ENCODE data around the gene PHKA1.

The PHKA1 gene

DNA sequence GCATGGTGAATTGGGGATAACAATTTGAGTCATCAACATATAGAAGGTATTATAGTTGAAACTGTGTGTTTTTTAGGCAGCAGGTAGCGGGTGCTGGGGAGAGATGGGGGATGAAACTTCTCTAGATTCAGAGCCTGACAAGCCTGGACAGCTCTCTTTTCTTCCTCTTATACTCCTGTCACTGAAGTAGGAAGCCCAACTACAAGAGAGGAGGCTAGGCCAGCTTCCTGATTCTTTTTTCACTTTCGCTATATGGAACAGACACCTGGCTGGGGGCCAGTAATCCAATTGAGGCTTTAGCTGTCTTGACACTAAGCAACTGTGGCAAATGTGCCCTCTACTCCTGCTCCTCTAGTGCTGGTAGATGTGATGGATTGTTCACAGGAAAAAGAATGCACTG is 69.2 kb downstream of the PHKA1 start:
- no peak for TF ChIP-seq CTCF (IDR thresholded peaks at IDR 0.05)
- no peaks in the 10 kb centered on the region for H3K9me3 ChIP-seq (ENCODE audit: control insufficient read depth, low read length)
- H3K4me2 ChIP-seq (ENCODE audit: low read length) = no peak overlapping the region
- H3K36me3 ChIP-seq (ENCODE audit: control insufficient read depth, insufficient read depth, low read length) = no peaks in the 10 kb centered on the region
- H3K79me2 ChIP-seq = no peaks in the 10 kb centered on the region
- H3K9ac ChIP-seq = no peak overlapping the region
- no peak overlapping the region for H3K27ac ChIP-seq
- H3K4me1 ChIP-seq = no peaks in the 10 kb centered on the region
- H3K4me3 ChIP-seq (ENCODE audit: low read depth, low read length) = no peak overlapping the region
- no peaks in the 10 kb centered on the region for H3K27me3 ChIP-seq (ENCODE audit: control insufficient read depth, insufficient read depth, low read length)
- no peak overlapping the region for H2AFZ ChIP-seq

GRCh38 chrX:72641611-72642010 is 72.5 kb downstream of the PHKA1 start:
- Histone ChIP-seq H3K4me1 (no peaks in the 10 kb centered on the region), H3K4me3 (ENCODE audit: low read depth, low read length) (no peak overlapping the region), H3K36me3 (ENCODE audit: control insufficient read depth, insufficient read depth, low read length) (no peaks in the 10 kb centered on the region), H3K27me3 (ENCODE audit: control insufficient read depth, insufficient read depth, low read length) (no peaks in the 10 kb centered on the region), H3K4me2 (ENCODE audit: low read length) (no peak overlapping the region), H3K27ac (no peak overlapping the region), H3K9me3 (ENCODE audit: control insufficient read depth, low read length) (no peaks in the 10 kb centered on the region), H2AFZ (no peak overlapping the region), H3K9ac (no peak overlapping the region), H3K79me2 (no peaks in the 10 kb centered on the region)
- TF ChIP-seq CTCF (IDR thresholded peaks at IDR 0.05) = no peak

DNA sequence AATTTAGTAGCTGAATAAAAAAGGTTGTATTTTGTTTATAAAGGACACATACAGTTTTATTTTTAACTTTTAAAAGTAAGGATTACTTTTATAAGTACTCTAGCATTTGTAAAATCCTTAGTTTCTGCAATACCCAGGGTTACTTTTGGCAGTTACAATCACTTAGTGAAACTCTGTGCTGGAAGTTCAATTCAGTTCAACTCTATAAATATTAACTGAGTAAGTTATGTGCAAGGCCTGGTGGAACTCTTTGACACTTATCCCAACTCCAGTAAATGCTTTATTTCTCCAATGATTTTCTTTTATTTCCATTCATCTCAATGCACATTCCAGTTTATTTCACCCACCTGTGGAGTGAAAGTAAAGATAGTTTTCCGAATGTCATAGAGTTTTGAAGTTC is 78.2 kb downstream of the PHKA1 start:
- no peaks in the 10 kb centered on the region for H3K4me1 ChIP-seq
- no peaks in the 10 kb centered on the region for H3K27me3 ChIP-seq (ENCODE audit: control insufficient read depth, insufficient read depth, low read length)
- H3K27ac ChIP-seq = no peak overlapping the region

DNA sequence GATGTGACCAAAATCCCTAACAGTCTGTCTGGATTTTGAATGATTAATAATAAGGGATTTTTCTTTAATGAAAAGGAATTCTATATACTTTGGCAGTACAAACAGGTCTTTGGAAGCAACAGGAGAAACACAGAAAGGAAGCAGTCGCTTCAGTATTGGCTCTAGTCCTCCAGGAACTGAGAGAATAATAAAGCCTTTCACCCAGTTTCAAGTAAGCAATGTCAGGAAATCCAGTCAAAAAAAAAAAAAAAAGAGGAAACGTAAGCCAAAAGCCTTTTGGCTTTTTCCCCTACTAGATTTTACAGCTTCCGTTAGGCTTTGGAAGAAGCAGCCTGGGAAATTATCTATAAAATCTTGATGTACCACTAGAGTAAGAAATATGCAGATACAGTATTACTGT is 79.8 kb downstream of the PHKA1 start:
- H3K27me3 ChIP-seq (ENCODE audit: control insufficient read depth, insufficient read depth, low read length) = no peaks in the 10 kb centered on the region
- H3K36me3 ChIP-seq (ENCODE audit: control insufficient read depth, insufficient read depth, low read length) = no peaks in the 10 kb centered on the region
- H3K9me3 ChIP-seq (ENCODE audit: control insufficient read depth, low read length) = no peaks in the 10 kb centered on the region
- H3K27ac ChIP-seq = peak overlapping the region; percentile 44
- H3K9ac ChIP-seq = no peak overlapping the region
- TF ChIP-seq CTCF (IDR thresholded peaks at IDR 0.05) = no peak
- H2AFZ ChIP-seq = no peak overlapping the region
- no peaks in the 10 kb centered on the region for H3K79me2 ChIP-seq
- H3K4me2 ChIP-seq (ENCODE audit: low read length) = no peak overlapping the region
- no peak overlapping the region for H3K4me3 ChIP-seq (ENCODE audit: low read depth, low read length)
- H3K4me1 ChIP-seq = no peaks in the 10 kb centered on the region

More for the DNA sequence above, 78.2 kb downstream of the PHKA1 start:
- no peak for TF ChIP-seq CTCF (IDR thresholded peaks at IDR 0.05)
- Histone ChIP-seq H3K4me3 (ENCODE audit: low read depth, low read length) (no peak overlapping the region), H3K9me3 (ENCODE audit: control insufficient read depth, low read length) (no peaks in the 10 kb centered on the region), H3K9ac (no peak overlapping the region), H2AFZ (no peak overlapping the region), H3K36me3 (ENCODE audit: control insufficient read depth, insufficient read depth, low read length) (no peaks in the 10 kb centered on the region), H3K4me2 (ENCODE audit: low read length) (no peak overlapping the region), H3K79me2 (no peaks in the 10 kb centered on the region)

DNA sequence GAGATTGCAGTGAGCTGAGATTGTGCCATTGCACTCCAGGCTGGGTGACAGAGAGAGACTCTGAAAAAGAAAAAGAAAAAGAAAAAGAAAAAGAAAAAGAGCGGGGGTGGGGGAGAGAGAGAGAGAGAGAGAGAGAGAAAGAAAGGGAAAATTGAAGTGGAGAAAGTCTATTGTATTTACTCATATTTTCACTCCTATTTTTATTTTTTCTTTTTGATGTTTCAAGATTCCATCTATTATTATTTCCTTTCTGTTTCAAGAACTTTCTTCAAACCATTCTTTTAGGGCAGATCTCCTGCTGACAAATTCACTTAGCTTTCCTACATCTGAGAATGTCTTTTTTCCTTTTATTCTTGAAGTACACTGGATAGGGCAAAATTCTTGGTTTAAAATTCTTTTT is 83.9 kb downstream of the PHKA1 start:
- Histone ChIP-seq H3K9ac (no peak overlapping the region), H3K36me3 (ENCODE audit: control insufficient read depth, insufficient read depth, low read length) (no peaks in the 10 kb centered on the region), H3K4me1 (no peaks in the 10 kb centered on the region), H3K9me3 (ENCODE audit: control insufficient read depth, low read length) (no peaks in the 10 kb centered on the region), H3K27me3 (ENCODE audit: control insufficient read depth, insufficient read depth, low read length) (no peaks in the 10 kb centered on the region), H3K4me2 (ENCODE audit: low read length) (no peak overlapping the region), H3K79me2 (no peaks in the 10 kb centered on the region), H2AFZ (no peak overlapping the region), H3K27ac (no peak overlapping the region), H3K4me3 (ENCODE audit: low read depth, low read length) (no peak overlapping the region)
- no peak for TF ChIP-seq CTCF (IDR thresholded peaks at IDR 0.05)
